HG02943 (cell line): ENCODE results near the gene MUC5AC.
"Not testable (repeated sequence)": the region's sequence is repeated elsewhere in the genome, so short reads cannot be mapped to it uniquely, and the experiment has no call there.

ENCODE experiments used
- ATAC-seq: cut with Tn5 transposase; IDR thresholded peaks from one replicate; pipeline ENCODE4 v1.9.1; 2021; ENCODE audit warnings: mild to moderate bottlenecking, low read depth, moderate library complexity; ENCODE audit not compliant: unreplicated experiment

Gene MUC5AC

GRCh38 chr11:1161410-1162137 is 3.8 kb downstream of the MUC5AC start:
- no peak for ATAC-seq

DNA sequence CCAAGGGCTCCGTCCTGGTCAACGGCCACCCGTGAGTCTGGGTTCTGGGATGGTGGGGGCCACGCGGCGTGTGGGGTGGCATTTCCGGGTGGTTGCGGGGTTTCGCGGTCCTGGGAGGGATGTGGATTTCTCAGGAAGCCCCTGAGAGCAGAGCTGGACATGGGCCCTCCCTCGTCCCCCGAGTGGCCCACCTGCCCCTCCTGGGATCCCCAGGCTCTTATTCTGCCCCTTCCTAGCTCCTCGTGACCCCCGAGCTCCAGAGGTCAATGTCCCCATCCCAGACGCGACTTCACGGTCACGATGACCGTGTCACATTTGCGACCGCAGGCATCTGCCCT is 4.4 kb downstream of the MUC5AC start:
- no peak for ATAC-seq

GRCh38 chr11:1162491-1163311 is 4.9 kb downstream of the MUC5AC start:
- no peak for ATAC-seq

DNA sequence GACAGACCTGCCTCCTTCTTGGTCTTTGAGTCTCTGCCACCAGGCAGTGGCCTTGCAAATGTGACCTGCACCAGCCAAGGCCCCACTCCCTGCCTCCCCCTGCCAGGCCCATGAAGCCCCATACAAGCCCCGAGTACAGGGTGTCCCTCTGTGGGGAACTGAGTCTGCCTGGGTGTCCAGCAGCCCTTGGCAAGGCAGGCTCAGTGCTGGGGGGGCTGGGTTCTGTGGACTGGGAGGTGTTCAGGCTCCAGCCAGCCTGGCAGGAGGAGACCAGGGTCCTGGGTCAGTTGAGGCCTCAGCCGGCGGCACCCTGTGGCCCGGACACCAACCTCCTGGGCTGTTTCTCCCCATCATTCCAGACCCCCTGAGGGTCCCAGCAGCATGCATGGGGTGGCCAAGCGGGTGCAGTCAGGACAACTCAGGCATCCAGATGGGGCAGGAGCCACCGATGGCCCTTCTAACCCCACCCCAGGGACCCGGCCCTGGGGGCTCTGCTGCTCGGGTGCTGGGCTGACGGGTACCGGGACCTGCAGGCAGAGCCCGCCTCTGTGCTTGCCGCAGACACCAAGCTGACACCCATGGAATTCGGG is 5.7 kb downstream of the MUC5AC start:
- ATAC-seq, result no peak

- no peak for ATAC-seq
Observed at GRCh38 chr11:1163911-1164735, 6.4 kb downstream of the MUC5AC start.

DNA sequence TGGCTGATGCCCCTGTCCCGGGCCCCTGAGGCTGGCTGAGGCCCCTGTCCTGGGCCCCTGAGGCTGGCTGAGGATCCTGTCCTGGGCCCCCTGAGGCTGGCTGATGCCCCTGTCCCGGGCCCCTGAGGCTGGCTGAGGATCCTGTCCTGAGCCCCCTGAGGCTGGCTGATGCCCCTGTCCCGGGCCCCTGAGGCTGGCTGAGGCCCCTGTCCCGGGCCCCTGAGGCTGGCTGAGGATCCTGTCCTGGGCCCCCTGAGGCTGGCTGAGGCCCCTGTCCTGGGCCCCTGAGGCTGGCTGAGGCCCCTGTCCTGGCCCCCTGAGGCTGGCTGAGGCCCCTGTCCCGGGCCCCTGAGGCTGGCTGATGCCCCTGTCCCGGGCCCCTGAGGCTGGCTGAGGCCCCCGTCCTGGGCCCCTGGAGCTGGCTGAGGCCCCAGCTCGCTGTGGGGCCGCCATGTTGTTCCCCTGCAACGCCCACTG is 7.1 kb downstream of the MUC5AC start:
- ATAC-seq, result not testable (repeated sequence)

DNA sequence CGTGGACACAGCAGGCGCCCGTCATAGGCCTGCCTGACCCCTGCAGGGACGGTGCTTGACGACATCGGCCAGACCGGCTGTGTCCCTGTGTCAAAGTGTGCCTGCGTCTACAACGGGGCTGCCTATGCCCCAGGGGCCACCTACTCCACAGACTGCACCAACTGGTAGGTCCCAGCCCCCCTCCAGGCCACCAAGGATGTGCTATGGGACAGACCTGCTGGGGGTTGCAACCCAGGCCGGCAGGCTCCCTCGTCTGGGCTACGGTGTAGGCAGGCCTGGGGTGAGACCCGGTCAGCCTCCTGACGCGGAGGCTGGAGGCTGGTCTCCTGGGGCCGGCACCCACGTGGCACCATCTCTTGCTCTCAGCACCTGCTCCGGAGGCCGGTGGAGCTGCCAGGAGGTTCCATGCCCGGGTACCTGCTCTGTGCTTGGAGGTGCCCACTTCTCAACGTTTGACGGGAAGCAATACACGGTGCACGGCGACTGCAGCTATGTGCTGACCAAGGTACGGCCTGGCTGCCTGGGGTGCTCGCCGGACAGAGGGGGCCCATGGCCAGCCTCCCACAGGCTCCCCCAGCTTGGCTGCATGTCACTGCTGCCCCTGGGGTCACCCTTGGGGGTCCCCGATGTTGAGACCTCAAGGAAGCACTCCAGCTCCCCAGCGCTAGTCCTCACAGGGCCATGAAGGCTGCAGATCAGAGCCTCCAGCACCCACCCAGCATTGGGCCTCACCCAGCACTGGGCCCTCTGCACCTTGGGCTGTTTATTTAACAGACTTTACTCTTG is 7.7 kb downstream of the MUC5AC start:
- ATAC-seq, result no peak

DNA sequence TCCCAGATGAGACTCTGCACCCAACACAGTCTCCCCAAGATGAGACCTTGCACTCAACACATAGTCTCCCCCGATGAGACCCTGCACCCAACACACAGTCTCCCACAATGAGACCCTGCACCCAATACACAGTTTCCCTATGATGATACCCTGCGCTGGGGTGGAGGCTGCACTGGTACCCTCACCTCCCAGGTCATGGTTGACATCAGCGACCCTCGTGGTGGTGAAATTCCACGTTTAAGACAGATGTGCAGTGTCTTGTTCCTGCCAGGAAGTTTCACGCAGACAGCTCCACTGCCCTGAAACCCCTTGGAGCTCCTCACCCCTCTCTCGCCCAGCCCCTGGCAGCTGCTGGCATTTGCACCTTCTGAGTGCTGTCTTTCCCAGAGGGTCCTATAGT is 9.5 kb downstream of the MUC5AC start:
- ATAC-seq, result no peak

GRCh38 chr11:1167751-1168231 is 10.0 kb downstream of the MUC5AC start:
- no peak for ATAC-seq

DNA sequence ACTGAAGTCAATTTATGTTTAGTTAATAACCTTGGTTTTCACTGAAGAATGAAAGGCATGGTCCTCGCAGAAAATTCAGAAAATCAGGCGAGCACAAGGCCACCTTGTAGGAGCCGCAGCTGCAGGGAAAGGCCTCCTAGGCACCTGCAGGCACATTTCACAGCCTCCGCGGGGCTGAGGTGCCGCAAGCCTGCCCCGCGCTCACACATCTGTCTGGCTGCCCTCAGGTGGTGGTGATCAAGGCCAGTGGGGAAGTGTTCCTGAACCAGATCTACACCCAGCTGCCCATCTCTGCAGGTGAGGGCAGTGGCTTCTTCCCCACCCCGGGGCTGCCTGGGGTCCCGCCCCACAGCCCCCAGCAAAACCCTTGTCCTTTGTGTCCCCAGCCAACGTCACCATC is 10.5 kb downstream of the MUC5AC start:
- ATAC-seq, result no peak

DNA sequence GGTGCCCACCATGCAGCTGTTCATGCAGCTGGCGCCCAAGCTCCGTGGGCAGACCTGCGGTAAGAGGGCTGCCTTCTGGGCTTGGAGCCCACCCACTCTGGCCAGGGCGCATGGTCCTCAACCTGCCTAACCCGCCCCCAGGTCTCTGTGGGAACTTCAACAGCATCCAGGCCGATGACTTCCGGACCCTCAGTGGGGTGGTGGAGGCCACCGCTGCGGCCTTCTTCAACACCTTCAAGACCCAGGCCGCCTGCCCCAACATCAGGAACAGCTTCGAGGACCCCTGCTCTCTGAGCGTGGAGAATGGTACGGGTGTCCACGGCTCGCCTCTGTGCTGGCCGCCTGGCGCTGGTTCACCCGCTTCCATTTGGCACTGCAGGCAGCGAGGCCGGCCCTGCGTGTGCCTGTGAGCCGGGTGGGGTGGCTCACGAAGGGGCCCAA is 11.0 kb downstream of the MUC5AC start:
- no peak for ATAC-seq

GRCh38 chr11:1171223-1171984 is 13.7 kb downstream of the MUC5AC start:
- ATAC-seq, result no peak

GRCh38 chr11:1171985-1172728 is 14.4 kb downstream of the MUC5AC start:
- ATAC-seq, result no peak

DNA sequence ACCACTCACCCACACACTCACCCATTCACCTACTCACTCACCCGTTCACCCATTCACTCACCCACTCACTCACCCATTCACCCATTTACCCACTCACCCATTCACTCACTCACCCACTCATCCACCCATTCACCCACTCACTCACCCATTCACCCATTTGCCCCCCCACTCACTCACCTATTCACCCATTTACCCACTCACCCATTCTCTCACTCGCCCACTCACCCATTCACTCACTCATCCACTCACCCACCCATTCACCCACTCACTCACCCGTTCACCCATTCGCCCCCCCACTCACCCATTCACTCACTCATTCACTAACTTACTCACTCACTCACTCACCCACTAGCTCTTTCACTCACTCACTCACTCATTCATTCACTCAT is 15.0 kb downstream of the MUC5AC start:
- ATAC-seq, result no peak

- ATAC-seq, result not testable (repeated sequence)
Observed at GRCh38 chr11:1173396-1173795, 15.6 kb downstream of the MUC5AC start.

DNA sequence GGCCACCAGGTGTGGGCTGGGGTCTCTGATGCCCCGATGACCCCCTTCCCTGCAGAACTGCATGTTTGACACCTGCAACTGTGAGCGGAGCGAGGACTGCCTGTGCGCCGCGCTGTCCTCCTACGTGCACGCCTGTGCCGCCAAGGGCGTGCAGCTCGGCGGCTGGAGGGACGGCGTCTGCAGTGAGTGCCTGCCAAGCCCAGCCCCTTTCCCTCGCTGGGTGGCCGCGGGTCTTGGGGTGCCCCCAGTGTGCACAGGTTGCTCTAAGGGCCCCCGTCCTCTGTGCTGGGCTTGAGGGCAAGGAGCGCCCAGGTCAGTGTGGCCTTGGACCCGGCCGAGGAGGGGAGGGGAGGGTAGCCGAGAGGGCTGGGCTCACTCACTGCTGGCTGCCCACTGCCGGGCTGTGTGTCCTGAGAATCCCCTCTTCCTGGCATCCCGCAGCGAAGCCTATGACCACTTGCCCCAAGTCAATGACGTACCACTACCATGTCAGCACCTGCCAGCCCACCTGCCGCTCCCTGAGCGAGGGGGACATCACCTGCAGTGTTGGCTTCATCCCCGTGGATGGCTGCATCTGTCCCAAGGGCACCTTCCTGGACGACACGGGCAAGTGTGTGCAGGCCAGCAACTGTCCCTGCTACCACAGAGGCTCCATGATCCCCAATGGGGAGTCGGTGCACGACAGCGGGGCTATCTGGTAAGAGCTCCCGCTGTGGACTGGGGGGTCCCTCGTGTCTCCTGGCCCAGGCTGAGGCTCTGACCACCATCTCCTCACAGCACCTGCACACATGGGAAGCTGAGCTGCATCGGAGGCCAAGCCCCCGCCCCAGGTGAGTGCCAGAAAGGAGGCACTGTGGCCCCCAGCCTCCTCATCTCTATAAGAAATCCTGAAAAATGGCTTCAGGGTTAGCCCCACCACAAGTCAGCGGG is 17.0 kb downstream of the MUC5AC start:
- no peak for ATAC-seq
